ENCODE data around the gene MRPL10.

- TF ChIP-seq CTCF (conservative IDR thresholded peaks at IDR 0.05; ENCODE audit: low read depth in 2 of 2) (no peak), EZH2phosphoT487 (IDR thresholded peaks at IDR 0.05; ENCODE audit: unreplicated experiment) (no peak), EZH2 (IDR thresholded peaks at IDR 0.05; ENCODE audit: low read depth, unreplicated experiment) (no peak), JUNB (IDR thresholded peaks at IDR 0.05; ENCODE audit: unreplicated experiment) (no peak), POLR2AphosphoS5 (IDR thresholded peaks at IDR 0.05; ENCODE audit: low read depth) (no peak), REST (IDR thresholded peaks at IDR 0.05; ENCODE audit: unreplicated experiment) (no peak), ETS1 (IDR thresholded peaks at IDR 0.05) (no peak)
Observed at GRCh38 chr17:47818002-47818695, 13.2 kb downstream of the MRPL10 start.

Measured in GM23338 (cell line).